OCI-LY7 (cell line): Measurements from ENCODE around the gene ISOC2. TPM values are rescaled to one million over a fixed set of nuclear protein-coding genes. Genes with fewer than 3 reads are reported as not detected.
"Not testable (repeated sequence)": the region's sequence is repeated elsewhere in the genome, so short reads cannot be mapped to it uniquely, and the experiment has no call there.

Experiments
- BruUV-seq: library from RNA; stranded (reverse); fragments of 400-500 nt; replicated peaks from 2 replicates; lab custom pipeline; 2021; lab: Mats Ljungman, UMichigan
- CTCF ChIA-PET: fragments of 300-600 bp; sonication (Branson Sonifier 250); formaldehyde crosslinking; loops from one replicate; lab custom pipeline; 2022; ENCODE audit warnings: antibody characterized with exemption; ENCODE audit not compliant: unreplicated experiment; lab: Charles Lee
- POLR2A ChIA-PET: fragments of 300-600 bp; sonication (Branson Sonifier 250); formaldehyde crosslinking; loops from one replicate; lab custom pipeline; 2022; ENCODE audit warnings: antibody characterized with exemption; lab: Charles Lee
- DNase-seq: peaks from one replicate; pipeline ENCODE4 v3.0.0-alpha.2; 2015; ENCODE audit warnings: low spot score
- H2AFZ ChIP-seq: fragments of 200-600 bp; sonication (generic), shearing (Covaris generic); 2 replicates; pipeline ENCODE4 v1.6.1; 2014; ENCODE audit warnings: mild to moderate bottlenecking, antibody characterized with exemption, low read length, moderate library complexity
- H3K27ac ChIP-seq: fragments of 200-600 bp; sonication (generic); 2 replicates; pipeline ENCODE4 v1.5.1; 2014; ENCODE audit warnings: mixed run types, low read depth, mild to moderate bottlenecking, moderate library complexity, low read length, inconsistent platforms; ENCODE audit not compliant: poor library complexity, severe bottlenecking
- H3K36me3 ChIP-seq: fragments of 200-600 bp; sonication (generic); 2 replicates; pipeline ENCODE4 v1.6.1; 2014; ENCODE audit warnings: mild to moderate bottlenecking, antibody characterized with exemption, low read length, moderate library complexity, mixed read lengths; ENCODE audit not compliant: insufficient read depth
- H3K4me1 ChIP-seq: fragments of 200-600 bp; sonication (generic); 2 replicates; pipeline ENCODE4 v1.5.1; 2014; ENCODE audit warnings: mild to moderate bottlenecking, low read length; ENCODE audit not compliant: insufficient read depth, poor library complexity, severe bottlenecking
- H3K4me2 ChIP-seq: fragments of 200-600 bp; sonication (generic); 2 replicates; pipeline ENCODE4 v1.6.1; 2014; ENCODE audit warnings: mild to moderate bottlenecking, low read length
- H3K4me3 ChIP-seq: fragments of 200-600 bp; sonication (generic); 2 replicates; pipeline ENCODE4 v1.5.1; 2014; ENCODE audit warnings: mild to moderate bottlenecking, low read depth, low read length; ENCODE audit not compliant: poor library complexity, severe bottlenecking
- H3K79me2 ChIP-seq: fragments of 200-600 bp; sonication (generic); 2 replicates; pipeline ENCODE4 v1.6.1; 2016; ENCODE audit warnings: low read depth, mild to moderate bottlenecking, low read length, moderate library complexity, mixed read lengths; ENCODE audit not compliant: insufficient read depth
- H3K9me2 ChIP-seq: fragments of 200-600 bp; sonication (generic); 2 replicates; pipeline ENCODE4 v1.6.1; 2016; ENCODE audit warnings: mild to moderate bottlenecking, low read length, mixed read lengths; ENCODE audit not compliant: insufficient read depth
- H3K9me3 ChIP-seq: fragments of 200-600 bp; sonication (generic); 2 replicates; pipeline ENCODE4 v1.6.1; 2014; ENCODE audit warnings: mild to moderate bottlenecking, mixed run types, low read length, mixed read lengths
- H4K20me1 ChIP-seq: fragments of 200-600 bp; sonication (generic); 2 replicates; pipeline ENCODE4 v1.6.1; 2014; ENCODE audit warnings: mild to moderate bottlenecking, antibody characterized with exemption, low read length, moderate library complexity, mixed read lengths; ENCODE audit not compliant: insufficient read depth
- CTCF ChIP-seq: fragments of 200-600 bp; sonication (generic); conservative IDR thresholded peaks from 2 replicates; pipeline ENCODE4 v1.5.1; 2014; ENCODE audit warnings: mild to moderate bottlenecking, antibody characterized with exemption, low read length, moderate library complexity, mixed read lengths
- EZH2phosphoT487 ChIP-seq: fragments of 200-600 bp; sonication (generic); IDR thresholded peaks from 2 replicates; pipeline ENCODE4 v1.6.1; 2018; ENCODE audit warnings: low read depth, borderline replicate concordance, mild to moderate bottlenecking, mixed run types, antibody characterized with exemption, low read length, moderate library complexity, mixed read lengths
- intact Hi-C: fragments of 100-400 bp; cut with micrococcal nuclease; formaldehyde crosslinking; loops from one replicate; pipeline ENCODE4 v1.10.0; 2022; ENCODE audit not compliant: unreplicated experiment
- total RNA-seq, 2 experiments: library from RNA; depleted of rRNA in 1 of 2; stranded (reverse); fragments of >200 nt in 1 of 2; shearing (Covaris generic) in 1 of 2; gene quantifications; 2 replicates each; pipeline ENCODE4 v1.2.3, GENCODE V29; 2014 to 2022

Gene ISOC2
- total RNA-seq, 2 experiments from 2014 or later: 37.0 to 115 TPM

GRCh38 chr19:55424518-55424917, 36.9 kb downstream of the ISOC2 start:
- peaks cover 8% of the 10 kb centered on the region; the same call in 1 of the 2 replicates for H3K9me3 ChIP-seq
- H3K4me1 ChIP-seq: no peaks in the 10 kb centered on the region
- no peaks in the 10 kb centered on the region for H3K36me3 ChIP-seq
- no peak overlapping the region for H3K4me2 ChIP-seq
- no peaks in the 10 kb centered on the region for H3K79me2 ChIP-seq
- H2AFZ ChIP-seq: no peak overlapping the region
- intact Hi-C loops: no loop called here
- no peak overlapping the region for H3K27ac ChIP-seq
- DNase-seq: no peak
- no peak overlapping the region for H3K4me3 ChIP-seq
- H3K9me2 ChIP-seq: no peaks in the 10 kb centered on the region
- no peaks in the 10 kb centered on the region for H4K20me1 ChIP-seq
- CTCF ChIA-PET: no interaction called here
- no TSS peak for BruUV-seq
- POLR2A ChIA-PET: no interaction called here
- TF ChIP-seq EZH2phosphoT487 (no peak), CTCF (no peak)

GRCh38 chr19:55423225-55424005, 38.0 kb downstream of the ISOC2 start:
- DNase-seq: no peak
- Histone ChIP-seq H3K36me3 (no peaks in the 10 kb centered on the region), H3K9me2 (no peaks in the 10 kb centered on the region), H3K4me3 (no peak overlapping the region), H2AFZ (no peak overlapping the region), H3K4me1 (no peaks in the 10 kb centered on the region), H4K20me1 (no peaks in the 10 kb centered on the region), H3K79me2 (no peaks in the 10 kb centered on the region), H3K4me2 (no peak overlapping the region), H3K27ac (no peak overlapping the region), H3K9me3 (peaks cover 10% of the 10 kb centered on the region; the same call in 1 of the 2 replicates)
- intact Hi-C loops: no loop called here
- TF ChIP-seq CTCF (no peak), EZH2phosphoT487 (no peak)
- POLR2A ChIA-PET: no interaction called here
- CTCF ChIA-PET: no interaction called here
- no TSS peak for BruUV-seq

GRCh38 chr19:55421281-55421680, 40.2 kb downstream of the ISOC2 start:
- H2AFZ ChIP-seq, DNase-seq, H3K36me3 ChIP-seq, H3K4me2 ChIP-seq, POLR2A ChIA-PET, H3K27ac ChIP-seq, H4K20me1 ChIP-seq, H3K9me2 ChIP-seq, H3K79me2 ChIP-seq, CTCF ChIA-PET, H3K4me1 ChIP-seq, H3K4me3 ChIP-seq, BruUV-seq, intact Hi-C loops: not testable (repeated sequence)
- H3K9me3 ChIP-seq: peaks cover 10% of the 10 kb centered on the region; the same call in 1 of the 2 replicates
